ENCODE measurements around the gene MYH9. TPM values are rescaled to one million over a fixed set of nuclear protein-coding genes. Genes with fewer than 3 reads are reported as not detected.

The MYH9 gene
- total RNA-seq, 1 experiment from 2014 or later = 258 TPM

- no TSS peak for BruUV-seq (replicated peaks)
- no peaks in the 10 kb centered on the region for H3K27me3 ChIP-seq (ENCODE audit: insufficient read depth, low read length)
- H3K79me2 ChIP-seq (ENCODE audit: insufficient read depth, low read length) = peaks cover 66% of the 10 kb centered on the region
- RAD21 ChIA-PET (ENCODE audit: low non-redundant PET in 1 of 2, low total read pairs in 2 of 2, uncharacterized antibody in 2 of 2, unreplicated experiment in 2 of 2) = no interaction called here
- H4K20me1 ChIP-seq (ENCODE audit: insufficient read depth) = no peaks in the 10 kb centered on the region
- no peak overlapping the region for H3K4me2 ChIP-seq (ENCODE audit: low read length)
- H3K4me3 ChIP-seq (replicated peaks in 1 of 2; ENCODE audit: low read depth in 1 of 2, low read length in 2 of 2) = no peak overlapping the region
- peaks cover 9 to 15% of the 10 kb centered on the region in 2 experiments for H3K4me1 ChIP-seq (ENCODE audit: control insufficient read depth in 1 of 2, insufficient read depth in 2 of 2, low read length in 2 of 2)
- POLR2A ChIA-PET = no interaction called here
- CTCF ChIA-PET = no interaction called here
- TF ChIP-seq JUND (IDR thresholded peaks at IDR 0.05) (no peak), ATF3 (IDR thresholded peaks at IDR 0.05) (no peak), REST (IDR thresholded peaks at IDR 0.05; ENCODE audit: low read depth) (no peak), TCF7L2 (IDR thresholded peaks at IDR 0.05; ENCODE audit: borderline replicate concordance, extremely low read depth, insufficient read depth, insufficient read length) (no peak), MAX (IDR thresholded peaks at IDR 0.05) (no peak), SP1 (IDR thresholded peaks at IDR 0.05; ENCODE audit: low read depth) (no peak), EZH2phosphoT487 (IDR thresholded peaks at IDR 0.05; ENCODE audit: borderline replicate concordance) (no peak), CTCF (IDR thresholded peaks at IDR 0.05 in 2 of 3, conservative IDR thresholded peaks at IDR 0.05 in 1 of 3; ENCODE audit: borderline replicate concordance in 1 of 3, insufficient read depth in 1 of 3, low read depth in 2 of 3, low read length in 2 of 3) (no peak), SRF (IDR thresholded peaks at IDR 0.05; ENCODE audit: low read depth) (no peak), ZFX (IDR thresholded peaks at IDR 0.05) (no peak), CEBPB (IDR thresholded peaks at IDR 0.05; ENCODE audit: low read depth) (no peak), RAD21 (IDR thresholded peaks at IDR 0.05; ENCODE audit: low read depth) (no peak)
- DNase-seq (ENCODE audit: low read depth, low spot score) (no peak), ATAC-seq (no peak)
- peaks cover 52 to 89% of the 10 kb centered on the region in 2 experiments; a peak in 3 of 4 replicates for H3K36me3 ChIP-seq (ENCODE audit: control insufficient read depth in 1 of 2, insufficient read depth in 2 of 2, low read length in 2 of 2)
- H3K9me3 ChIP-seq (ENCODE audit: control insufficient read depth in 1 of 2, insufficient read depth in 1 of 2, low read depth in 1 of 2, low read length in 2 of 2) = no peaks in the 10 kb centered on the region
- H3K9me2 ChIP-seq (ENCODE audit: insufficient read depth) = no peaks in the 10 kb centered on the region
- no peak overlapping the region for H3K9ac ChIP-seq (ENCODE audit: low read length)
- H2AFZ ChIP-seq (ENCODE audit: low read depth, low read length, poor library complexity, severe bottlenecking) = no peak overlapping the region
- H3K27ac ChIP-seq (ENCODE audit: low read depth, low read length) = no peak overlapping the region
- intact Hi-C loops (cut with micrococcal nuclease) = no loop called here
Measured at GRCh38 chr22:36323855-36324331, 63.9 kb downstream of the MYH9 start.

Measured in HCT116 (cell line).